ENCODE data around the gene HEXIM2. TPM values are rescaled to one million over a fixed set of nuclear protein-coding genes. Genes with fewer than 3 reads are reported as not detected.

The HEXIM2 gene
- total RNA-seq, 1 experiment from 2014 or later, result 22.4 TPM

- Histone ChIP-seq H3K27ac (no peak overlapping the region), H2AFZ (peak overlapping the region; percentile 69; the same call in 1 of the 2 replicates), H3K79me2 (ENCODE audit: low read depth) (peaks cover 37% of the 10 kb centered on the region), H3K36me3 (ENCODE audit: low read depth) (no peaks in the 10 kb centered on the region), H4K20me1 (ENCODE audit: insufficient read depth) (no peaks in the 10 kb centered on the region), H3K9me3 (ENCODE audit: insufficient read depth, low read depth) (no peaks in the 10 kb centered on the region), H3K4me2 (peak overlapping the region; percentile 100), H3K4me3 (peak overlapping the region; percentile 96), H3F3A (ENCODE audit: insufficient read depth, low read depth) (peaks cover 46% of the 10 kb centered on the region), H3K9me2 (ENCODE audit: insufficient read depth) (no peaks in the 10 kb centered on the region), H3K4me1 (replicated peaks; ENCODE audit: insufficient read depth) (peaks cover 56% of the 10 kb centered on the region), H3K27me3 (ENCODE audit: insufficient read depth, low read depth) (no peaks in the 10 kb centered on the region)
- no TSS peak for BruUV-seq (replicated peaks)
- peak; percentile 44 to 67 for DNase-seq
- intact Hi-C loops (cut with micrococcal nuclease; ENCODE audit: unreplicated experiment), result loop anchor here (5.0 to 10.0 kb wide), 4 partner anchors 84 to 234 kb away; partner anchors contain the start of genes EFTUD2 and MAP3K14
- CTCF ChIA-PET, result no interaction called here
- no peak for TF ChIP-seq EZH2 (IDR thresholded peaks at IDR 0.05; ENCODE audit: low read depth)
- TF ChIP-seq, protein P1, sequence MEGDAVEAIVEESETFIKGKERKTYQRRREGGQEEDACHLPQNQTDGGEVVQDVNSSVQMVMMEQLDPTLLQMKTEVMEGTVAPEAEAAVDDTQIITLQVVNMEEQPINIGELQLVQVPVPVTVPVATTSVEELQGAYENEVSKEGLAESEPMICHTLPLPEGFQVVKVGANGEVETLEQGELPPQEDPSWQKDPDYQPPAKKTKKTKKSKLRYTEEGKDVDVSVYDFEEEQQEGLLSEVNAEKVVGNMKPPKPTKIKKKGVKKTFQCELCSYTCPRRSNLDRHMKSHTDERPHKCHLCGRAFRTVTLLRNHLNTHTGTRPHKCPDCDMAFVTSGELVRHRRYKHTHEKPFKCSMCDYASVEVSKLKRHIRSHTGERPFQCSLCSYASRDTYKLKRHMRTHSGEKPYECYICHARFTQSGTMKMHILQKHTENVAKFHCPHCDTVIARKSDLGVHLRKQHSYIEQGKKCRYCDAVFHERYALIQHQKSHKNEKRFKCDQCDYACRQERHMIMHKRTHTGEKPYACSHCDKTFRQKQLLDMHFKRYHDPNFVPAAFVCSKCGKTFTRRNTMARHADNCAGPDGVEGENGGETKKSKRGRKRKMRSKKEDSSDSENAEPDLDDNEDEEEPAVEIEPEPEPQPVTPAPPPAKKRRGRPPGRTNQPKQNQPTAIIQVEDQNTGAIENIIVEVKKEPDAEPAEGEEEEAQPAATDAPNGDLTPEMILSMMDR (conservative IDR thresholded peaks at IDR 0.05), result peak; percentile 98
- POLR2A ChIA-PET (ENCODE audit: unreplicated experiment), result no interaction called here
Measured at GRCh38 chr17:45131616-45132319, 29.9 kb upstream of the HEXIM2 start.

- Histone ChIP-seq H4K20me1 (ENCODE audit: insufficient read depth) (no peaks in the 10 kb centered on the region), H3K27me3 (ENCODE audit: insufficient read depth, low read depth) (no peaks in the 10 kb centered on the region), H3K9me2 (ENCODE audit: insufficient read depth) (no peaks in the 10 kb centered on the region), H3K27ac (peak within 1 kb of the TSS; percentile 55), H3K4me1 (replicated peaks; ENCODE audit: insufficient read depth) (peaks cover 51% of the 10 kb centered on the region), H3K36me3 (ENCODE audit: low read depth) (no peaks in the 10 kb centered on the region), H3K9me3 (ENCODE audit: insufficient read depth, low read depth) (no peaks in the 10 kb centered on the region), H2AFZ (peak within 1 kb of the TSS; percentile 96), H3F3A (ENCODE audit: insufficient read depth, low read depth) (peaks cover 46% of the 10 kb centered on the region), H3K79me2 (ENCODE audit: low read depth) (peaks cover 33% of the 10 kb centered on the region), H3K4me3 (peak within 1 kb of the TSS; percentile 96), H3K4me2 (peak within 1 kb of the TSS; percentile 100)
- intact Hi-C loops (cut with micrococcal nuclease; ENCODE audit: unreplicated experiment), result loop anchor here (5.0 to 10.0 kb wide), 4 partner anchors 85 to 235 kb away; partner anchors contain the start of genes EFTUD2 and MAP3K14
- no peak for DNase-seq
- ChIA-PET POLR2A (ENCODE audit: unreplicated experiment) (no interaction called here), CTCF (no interaction called here)
- no TSS peak for BruUV-seq (replicated peaks)
- TF ChIP-seq, protein P1 (conservative IDR thresholded peaks at IDR 0.05), result no peak
- no peak for TF ChIP-seq EZH2 (IDR thresholded peaks at IDR 0.05; ENCODE audit: low read depth)
Measured at GRCh38 chr17:45132320-45132571, 29.4 kb upstream of the HEXIM2 start, which contains the start of gene PLCD3. TSS of gene PLCD3 (minus strand) at chr17:45132515. CDS start at chr17:45132410, 105 bp downstream.

DNA sequence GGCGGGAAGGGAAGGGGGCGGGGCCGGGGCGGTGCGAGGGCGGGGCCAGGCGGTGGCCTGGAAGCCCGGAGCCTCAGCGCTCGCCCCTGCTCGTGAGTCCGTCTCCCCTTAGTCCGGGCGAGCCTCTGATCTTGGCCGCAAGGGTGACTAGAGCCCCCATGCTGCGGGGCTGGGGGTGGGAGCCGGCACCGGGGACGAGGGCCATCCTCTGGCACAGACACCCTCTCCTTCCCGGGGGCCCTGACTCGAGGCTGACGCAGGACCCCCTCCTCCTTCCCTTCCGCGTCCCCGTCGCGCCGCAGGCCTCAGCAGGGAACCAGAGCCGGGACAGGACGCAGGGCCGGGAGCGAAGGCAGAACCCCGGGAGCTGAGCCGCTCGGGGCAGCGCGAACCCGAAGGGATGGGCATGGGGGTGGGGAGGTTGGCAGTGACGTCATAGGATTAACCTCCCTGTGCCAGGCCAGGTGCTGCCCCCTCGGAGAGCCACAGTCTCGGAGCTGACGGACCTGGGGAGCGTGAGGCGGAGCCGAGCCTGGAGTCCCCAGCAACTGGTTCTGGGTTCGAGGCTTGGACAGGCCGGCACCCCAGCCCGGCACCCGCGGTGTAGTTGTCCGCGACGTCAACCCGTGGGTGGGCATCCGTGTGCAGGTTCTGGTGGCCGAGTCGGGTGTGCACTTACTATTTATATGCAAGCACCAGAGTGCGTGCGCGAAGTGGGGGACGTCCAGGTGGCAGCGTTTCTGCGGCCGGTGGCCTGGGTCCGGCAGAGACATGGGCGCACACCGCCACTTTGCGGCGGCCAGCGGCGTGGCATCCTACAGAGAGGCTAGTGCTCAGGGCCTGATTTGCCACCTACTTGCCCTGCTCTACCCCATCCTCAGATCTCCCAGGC, 28.9 kb upstream of the HEXIM2 start:
- Histone ChIP-seq H3K4me2 (peak overlapping the region; percentile 100), H3K79me2 (ENCODE audit: low read depth) (peaks cover 29% of the 10 kb centered on the region), H3K4me3 (peak overlapping the region; percentile 96), H2AFZ (peak overlapping the region; percentile 96), H3K27ac (peak overlapping the region; percentile 55), H3K9me2 (ENCODE audit: insufficient read depth) (no peaks in the 10 kb centered on the region), H3K36me3 (ENCODE audit: low read depth) (no peaks in the 10 kb centered on the region), H3K9me3 (ENCODE audit: insufficient read depth, low read depth) (no peaks in the 10 kb centered on the region), H4K20me1 (ENCODE audit: insufficient read depth) (no peaks in the 10 kb centered on the region), H3K27me3 (ENCODE audit: insufficient read depth, low read depth) (no peaks in the 10 kb centered on the region), H3F3A (ENCODE audit: insufficient read depth, low read depth) (peaks cover 46% of the 10 kb centered on the region), H3K4me1 (replicated peaks; ENCODE audit: insufficient read depth) (peaks cover 46% of the 10 kb centered on the region)
- DNase-seq, result peak; percentile 59 to 80
- ChIA-PET CTCF (interaction anchor here (0.7 kb wide), 3 partner anchors 230 to 348 kb away, joined by 4 to 12 read pairs (median 7); no protein-coding TSS in a partner anchor), POLR2A (ENCODE audit: unreplicated experiment) (no interaction called here)
- intact Hi-C loops (cut with micrococcal nuclease; ENCODE audit: unreplicated experiment), result loop anchor here (1.0 to 10.0 kb wide), 5 partner anchors 86 to 358 kb away; partner anchors contain the start of genes EFTUD2 and MAP3K14
- TSS peak; percentile 38 for BruUV-seq (replicated peaks)
- TF ChIP-seq, protein P1 (conservative IDR thresholded peaks at IDR 0.05), result peak; percentile 76
- TF ChIP-seq EZH2 (IDR thresholded peaks at IDR 0.05; ENCODE audit: low read depth), result no peak

All from PC-9 (cell line).